Body of pancreas (tissue), 4 donors: ENCODE results near the gene ADH7.

Experiments
- CTCF ChIP-seq, 7 experiments: fragments of 450-650 bp in 4 of 7; fragments of 200-600 bp in 3 of 7; sonication (generic) in 3 of 7; IDR thresholded peaks; one replicate each; pipeline ENCODE4 v1.5.1; 2016 to 2019; ENCODE audit warnings: antibody characterized with exemption in 7 of 7
- POLR2A ChIP-seq, 3 donors: fragments of 450-650 bp; IDR thresholded peaks; one replicate each; pipeline ENCODE4 v1.6.1; 2016; ENCODE audit warnings: antibody characterized with exemption in 3 of 3, mild to moderate bottlenecking in 2 of 3

DNA sequence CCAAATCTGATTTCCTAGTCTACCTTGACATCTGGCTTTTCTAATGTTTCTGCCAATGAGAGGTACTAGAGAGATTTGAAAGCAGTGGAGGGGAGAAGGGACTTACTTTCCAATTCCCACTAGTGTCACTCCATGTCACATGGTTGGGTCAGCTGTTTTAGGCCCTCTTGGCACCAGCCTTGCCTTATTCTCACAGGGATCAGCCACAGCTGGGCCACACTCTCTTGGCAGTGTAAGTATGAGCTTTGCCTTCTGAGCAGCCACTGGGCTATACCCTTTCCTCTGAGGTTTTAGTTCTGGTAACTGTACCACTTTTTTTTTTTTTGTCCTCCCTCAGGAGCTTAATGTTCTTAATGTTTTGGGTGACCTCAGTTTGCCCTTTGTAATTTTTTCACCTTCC is 72.4 kb downstream of the ADH7 start:
- TF ChIP-seq CTCF (IDR thresholded peaks at IDR 0.05) = no peak
- TF ChIP-seq POLR2A (IDR thresholded peaks at IDR 0.05) = no peak
